Right renal pelvis (tissue), 4 donors: ENCODE data around the gene ERMARD. TPM values are rescaled to one million over a fixed set of nuclear protein-coding genes. Genes with fewer than 3 reads are reported as not detected.

Experiments used
- DNase-seq, 4 donors: peaks; one replicate each; pipeline ENCODE4 v3.0.0-alpha.2; 2013; ENCODE audit warnings: low read depth in 4 of 4, low spot score in 3 of 4, missing footprints in 1 of 4
- polyA plus RNA-seq, 4 donors: library from polyadenylated mRNA; unstranded; fragments of 120-200 nt; gene quantifications; one replicate each; pipeline ENCODE4 v1.2.1, GENCODE V29; 2013; ENCODE audit not compliant: insufficient read length in 4 of 4

ERMARD gene
- polyA plus RNA-seq, 4 donors, result 34.4 to 53.7 (median 38.4) TPM

DNA sequence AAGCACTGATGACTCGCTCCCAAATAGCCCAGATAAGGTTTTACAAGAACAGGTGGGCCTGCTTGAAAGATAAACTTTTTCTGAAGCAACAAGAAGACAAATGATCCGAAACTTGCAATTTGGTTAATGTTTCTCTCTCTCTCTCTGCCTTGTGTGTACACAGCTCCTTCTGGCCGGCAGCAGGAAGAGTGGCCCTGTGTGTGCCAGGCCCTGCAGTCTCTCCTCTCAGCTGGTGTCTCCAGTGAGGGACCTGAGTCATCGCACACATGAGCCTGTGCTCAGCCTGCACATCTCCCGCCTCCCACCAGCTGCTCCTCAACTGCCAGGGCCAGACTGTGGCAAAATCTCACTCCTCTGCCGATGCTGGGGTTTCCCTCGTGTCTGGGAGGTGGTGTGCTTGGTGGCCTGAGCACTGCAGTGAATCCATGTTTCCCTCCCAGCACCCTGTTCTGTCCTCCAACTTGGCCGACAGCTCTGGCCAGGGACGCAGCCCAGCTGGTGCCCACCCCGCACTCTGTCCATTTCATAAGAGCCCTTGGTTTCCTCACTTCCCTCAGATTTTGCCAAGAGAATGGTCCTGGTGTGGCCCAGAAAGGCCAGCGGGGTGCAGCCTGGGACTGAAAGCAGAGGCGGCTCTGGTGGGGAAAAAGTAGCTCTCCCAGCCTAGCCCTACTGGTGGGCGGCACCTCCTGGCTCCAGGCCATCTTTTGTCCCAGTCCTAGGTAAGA lies 49.4 kb downstream of the ERMARD start:
- no peak for DNase-seq

DNA sequence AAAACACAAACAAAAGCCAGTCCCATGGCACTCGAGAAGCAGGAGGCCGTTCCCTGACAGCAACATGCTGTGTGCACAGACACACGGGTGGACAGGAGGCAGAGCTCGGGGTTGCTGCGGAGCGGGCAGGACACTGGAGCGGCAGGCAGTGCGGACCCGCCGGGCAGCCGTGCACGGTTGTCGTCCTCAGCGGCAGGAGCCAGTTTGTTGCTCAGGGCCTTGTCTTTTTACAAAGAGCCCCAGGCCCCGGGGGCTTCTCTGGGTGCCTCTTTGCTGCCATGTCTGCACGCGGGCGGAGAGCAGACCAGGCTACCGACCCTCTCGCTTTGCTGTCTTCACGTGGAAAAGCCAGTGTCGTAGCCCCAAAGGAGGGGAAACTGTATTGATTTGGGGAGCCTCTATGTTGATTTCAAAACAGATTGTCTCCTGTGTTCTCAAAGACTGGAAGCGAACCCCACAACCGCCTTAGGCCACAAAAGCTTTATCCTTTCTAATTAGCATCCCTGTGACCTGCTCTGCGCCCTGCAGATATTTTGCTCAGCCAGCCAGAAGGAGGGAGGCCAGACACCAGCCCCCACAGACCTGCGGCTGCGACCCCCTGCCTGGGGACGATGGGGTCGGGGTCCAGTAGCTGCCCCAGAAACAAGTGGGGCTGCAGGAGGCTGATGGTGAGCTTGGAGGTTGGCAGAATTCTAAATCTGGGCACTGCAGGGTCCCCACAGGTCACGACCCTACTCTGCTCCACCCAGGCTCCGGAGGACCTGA lies 50.2 kb downstream of the ERMARD start:
- DNase-seq, result no peak

DNA sequence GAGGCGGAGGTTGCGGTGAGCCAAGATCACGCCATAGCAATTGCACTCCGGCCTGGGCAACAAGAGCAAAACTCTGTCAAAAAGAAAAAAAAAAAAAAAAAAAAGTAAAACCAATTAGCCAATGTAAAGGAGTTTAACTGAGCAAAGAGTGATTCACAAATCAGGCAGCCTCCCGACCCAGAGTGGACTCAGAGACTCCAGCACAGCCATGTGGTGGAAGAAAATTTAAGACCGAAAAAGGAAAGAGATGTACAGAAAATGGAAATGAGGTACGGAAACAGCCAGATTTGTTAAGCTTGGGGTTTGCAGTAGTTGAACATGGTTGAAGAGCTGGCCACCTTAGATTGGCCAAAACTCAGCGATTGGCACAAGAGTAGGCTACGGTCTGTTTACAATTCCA lies 51.4 kb downstream of the ERMARD start:
- DNase-seq, result no peak

DNA sequence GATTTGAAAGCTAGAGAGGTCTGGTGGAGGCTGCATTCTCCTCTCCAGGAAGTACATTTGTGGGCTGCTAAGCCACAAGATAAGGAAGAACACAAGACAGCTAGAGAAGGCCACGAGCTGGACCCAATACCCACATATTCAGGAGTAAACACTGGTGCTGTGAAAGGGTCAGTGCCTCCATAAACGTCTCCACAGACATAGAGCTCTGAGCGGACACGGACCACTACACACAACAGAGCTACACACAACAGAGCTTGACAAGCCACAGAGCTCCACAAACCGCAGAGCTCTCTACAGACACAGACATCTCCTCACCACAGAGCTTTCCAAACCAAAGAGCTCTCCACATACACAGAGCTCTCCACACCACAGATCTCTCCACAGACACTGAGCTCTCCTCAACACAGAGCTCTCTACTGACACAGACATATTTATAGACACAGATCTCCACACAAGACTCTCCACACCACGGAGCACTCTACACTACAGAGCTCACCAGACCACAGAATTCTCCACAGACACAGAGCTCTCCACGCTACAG lies 51.9 kb downstream of the ERMARD start:
- DNase-seq, result no peak

DNA sequence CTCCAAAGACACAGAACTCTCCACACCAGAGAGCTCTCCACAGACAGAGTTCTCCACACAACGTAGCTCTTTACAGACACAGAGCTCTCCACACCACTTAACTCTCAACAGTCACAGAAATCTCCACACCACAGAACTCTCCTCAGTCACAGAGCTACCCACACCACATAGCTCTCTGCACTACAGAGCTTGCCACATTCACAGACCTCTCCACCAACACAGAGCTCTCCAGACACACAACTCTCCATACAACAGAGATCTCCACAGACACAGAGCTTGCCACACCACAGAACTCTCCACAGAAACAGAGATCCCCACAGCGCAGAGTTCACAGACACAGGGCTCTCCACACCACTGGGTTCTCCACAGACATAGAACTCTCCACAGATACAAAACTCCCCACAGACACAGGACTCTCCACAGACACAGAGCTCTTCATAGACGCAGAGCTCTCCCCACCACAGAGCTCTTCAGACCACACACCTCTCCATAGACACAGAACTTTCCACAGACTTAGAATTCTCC lies 52.5 kb downstream of the ERMARD start:
- DNase-seq, result no peak

DNA sequence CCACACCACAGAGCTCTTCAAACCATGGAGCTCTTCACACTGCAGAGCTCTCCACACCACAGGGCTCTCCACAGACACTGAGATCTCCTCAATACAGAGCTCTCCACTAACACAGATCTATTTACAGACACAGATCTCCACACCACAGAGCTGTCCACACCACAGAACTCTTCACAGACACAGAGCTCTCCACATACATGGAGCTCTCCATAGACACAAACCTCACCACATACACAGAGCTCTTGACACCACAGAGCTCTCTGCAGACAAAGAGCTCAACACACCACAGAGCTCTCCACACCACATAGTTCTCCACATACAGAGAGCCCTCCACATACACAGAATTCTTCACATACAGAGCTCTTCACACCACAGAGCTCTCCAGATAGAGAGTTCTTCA lies 53.0 kb downstream of the ERMARD start:
- DNase-seq, result no peak

DNA sequence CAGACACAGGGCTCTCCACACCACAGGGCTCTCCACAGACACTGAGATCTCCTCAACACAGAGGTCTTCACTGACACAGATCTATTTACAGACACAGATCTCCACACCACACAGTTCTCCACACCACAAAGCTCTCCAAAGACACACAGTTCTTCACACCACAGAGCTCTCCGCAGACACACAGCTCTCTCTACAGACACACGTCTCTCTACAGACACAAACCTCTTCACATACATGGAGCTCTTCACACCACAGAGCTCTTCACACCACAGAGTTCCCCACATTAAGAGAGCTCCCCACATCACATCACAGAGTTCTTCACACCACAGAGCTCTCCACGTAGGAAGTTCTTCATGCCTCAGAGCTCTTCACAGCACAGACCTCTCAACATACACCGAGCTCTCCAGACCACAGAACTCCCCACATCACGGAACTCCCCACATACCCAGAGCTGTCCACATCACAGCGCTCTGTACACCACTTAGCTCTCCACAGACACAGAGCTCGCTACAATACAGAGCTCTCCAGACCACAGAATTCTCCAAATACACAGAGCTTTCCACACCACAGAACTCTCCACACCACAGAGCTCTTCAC lies 53.9 kb downstream of the ERMARD start:
- DNase-seq, result no peak

DNA sequence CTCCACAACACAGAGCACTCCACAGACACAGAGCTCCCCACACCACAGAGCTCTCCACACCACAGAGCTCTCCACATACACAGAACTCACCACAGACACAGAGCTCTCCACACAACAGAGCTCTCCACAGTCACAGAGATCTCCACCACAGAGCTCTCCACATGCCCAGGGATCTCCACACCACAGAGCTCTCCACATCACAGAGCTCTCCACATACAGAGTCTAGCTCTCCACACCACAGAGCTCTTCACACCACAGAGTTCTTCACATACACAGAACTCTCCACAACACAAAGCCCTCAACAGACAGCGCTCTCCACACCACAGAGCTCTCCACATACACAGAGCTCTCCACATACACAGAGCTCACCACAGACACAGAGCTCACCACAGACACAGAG lies 55.3 kb downstream of the ERMARD start:
- DNase-seq, result no peak

DNA sequence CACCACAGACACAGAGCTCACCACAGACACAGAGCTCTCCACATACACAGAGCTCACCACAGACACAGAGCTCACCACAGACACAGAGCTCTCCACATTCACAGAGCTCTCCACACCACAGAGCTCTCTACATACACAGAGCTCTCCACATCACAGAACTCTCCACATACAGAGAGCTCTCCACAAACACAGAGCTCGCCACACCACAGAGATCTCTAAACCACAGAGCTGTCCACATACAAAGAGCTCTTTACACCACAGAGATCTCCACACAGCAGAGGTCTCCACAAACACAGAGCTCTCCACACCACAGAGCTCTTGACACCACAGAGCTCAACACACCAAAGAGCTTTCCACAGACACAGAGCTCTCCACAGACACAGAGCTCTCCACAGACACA lies 55.8 kb downstream of the ERMARD start:
- no peak for DNase-seq

DNA sequence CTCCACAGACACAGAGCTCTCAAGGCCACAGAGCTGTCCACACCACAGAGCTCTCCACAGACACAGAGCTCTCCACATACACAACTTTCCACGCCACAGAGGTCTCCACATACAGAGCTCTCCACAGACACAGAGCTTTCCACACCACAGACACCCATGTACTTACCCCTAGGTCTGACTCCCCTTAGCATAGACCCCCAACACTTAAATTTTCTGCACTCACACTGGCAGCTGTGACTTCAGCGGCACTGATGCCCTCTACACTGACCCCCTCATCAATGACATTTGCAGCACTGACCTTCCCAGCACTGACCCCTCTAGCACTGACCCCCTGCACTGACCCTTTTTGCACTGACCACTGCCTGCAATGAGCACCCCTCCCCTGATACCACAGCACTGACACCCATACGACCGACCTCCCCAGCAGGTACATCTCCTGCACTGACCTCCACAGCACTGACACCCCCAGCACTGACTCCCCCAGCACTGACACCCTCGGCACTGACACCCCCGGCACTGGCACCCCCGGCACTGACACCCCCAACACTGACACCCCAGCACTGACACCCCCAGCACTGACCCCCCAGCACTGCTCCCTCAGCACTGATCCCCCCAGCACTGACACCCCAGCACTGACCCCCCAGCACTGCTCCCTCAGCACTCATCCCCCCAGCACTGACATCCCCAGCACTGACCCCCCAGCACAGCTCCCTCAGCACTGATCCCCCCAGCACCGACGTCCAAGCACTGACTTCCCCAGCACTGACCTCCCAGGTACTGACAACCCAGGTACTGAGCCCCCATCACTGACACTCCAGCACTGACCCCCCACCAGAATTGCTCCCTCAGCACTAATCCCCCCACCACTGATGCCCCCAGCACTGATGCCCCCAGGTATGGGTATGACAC lies 56.5 kb downstream of the ERMARD start:
- DNase-seq, result no peak

DNA sequence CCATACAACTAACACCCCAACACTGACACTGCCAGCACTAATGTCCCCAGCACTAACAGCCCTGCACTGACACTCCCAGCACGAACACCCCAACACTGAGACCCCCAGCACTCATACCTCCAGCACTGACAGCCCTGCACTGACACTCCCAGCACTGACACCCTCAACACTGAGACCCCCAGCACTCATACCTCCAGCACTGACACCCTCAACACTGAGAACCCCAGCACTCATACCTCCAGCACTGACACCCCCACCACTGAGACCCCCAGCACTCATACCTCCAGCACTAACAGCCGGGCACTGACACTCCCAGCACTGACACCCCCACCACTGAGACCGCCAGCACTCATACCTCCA lies 57.2 kb downstream of the ERMARD start:
- DNase-seq, result no peak

DNA sequence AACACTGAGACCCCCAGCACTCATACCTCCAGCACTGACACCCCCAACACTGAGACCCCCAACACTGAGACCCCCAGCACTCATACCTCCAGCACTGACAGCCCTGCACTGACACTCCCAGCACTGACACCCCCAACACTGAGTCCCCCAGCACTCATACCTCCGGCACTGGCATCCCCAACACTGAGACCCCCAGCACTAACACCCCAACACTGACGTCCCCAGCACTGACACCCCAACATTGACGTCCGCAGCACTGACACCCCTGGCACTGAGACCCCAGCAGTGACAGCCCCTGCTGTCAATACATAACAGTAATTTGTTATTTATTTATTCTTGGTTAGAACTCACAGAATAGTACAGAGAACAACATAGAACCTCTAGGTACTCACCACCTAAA lies 58.0 kb downstream of the ERMARD start:
- no peak for DNase-seq

DNA sequence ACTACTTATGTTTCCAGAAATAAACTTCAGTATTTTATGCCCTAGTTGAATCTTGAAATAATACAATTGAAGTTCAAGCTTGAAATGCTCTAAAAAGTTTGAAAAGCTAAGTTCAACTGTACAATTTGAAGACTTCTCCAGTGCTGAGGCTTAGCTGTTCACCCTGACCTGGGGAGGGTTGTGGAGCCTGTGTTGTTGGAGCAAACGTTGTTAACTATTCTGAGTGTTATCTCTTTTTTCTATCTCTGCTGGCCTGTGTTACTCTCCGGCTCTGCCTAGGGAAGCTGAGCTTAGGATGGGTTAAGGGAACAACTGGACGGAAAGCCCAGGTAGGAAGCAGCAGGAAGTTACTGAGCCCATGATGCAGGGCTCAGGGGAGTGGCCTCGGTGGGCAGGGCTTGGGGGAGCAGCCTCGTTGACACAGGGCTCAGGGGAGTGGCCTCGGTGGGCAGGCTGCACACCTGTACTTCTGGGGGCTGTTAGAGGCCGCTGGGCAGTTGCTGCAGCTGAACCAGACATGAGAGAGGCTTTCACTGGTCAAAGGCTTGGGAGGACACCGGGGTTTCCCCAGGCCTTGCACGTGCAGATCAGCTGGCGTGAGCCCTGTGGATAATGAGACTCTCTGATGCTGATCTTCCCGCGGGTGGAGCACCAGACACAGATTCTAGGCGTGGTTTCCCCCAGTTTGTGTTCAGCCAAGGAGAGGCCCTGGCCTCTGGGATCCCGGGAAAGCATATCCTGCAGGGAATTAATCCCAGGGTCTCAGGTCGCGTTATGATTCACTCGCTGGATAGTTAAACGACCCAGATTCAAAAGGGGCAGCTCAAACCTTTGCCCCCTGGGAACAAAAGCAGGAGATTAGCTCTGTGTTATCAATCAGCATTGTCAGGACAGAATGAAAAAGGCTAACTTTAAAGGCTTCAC lies 58.9 kb downstream of the ERMARD start:
- DNase-seq, result no peak

DNA sequence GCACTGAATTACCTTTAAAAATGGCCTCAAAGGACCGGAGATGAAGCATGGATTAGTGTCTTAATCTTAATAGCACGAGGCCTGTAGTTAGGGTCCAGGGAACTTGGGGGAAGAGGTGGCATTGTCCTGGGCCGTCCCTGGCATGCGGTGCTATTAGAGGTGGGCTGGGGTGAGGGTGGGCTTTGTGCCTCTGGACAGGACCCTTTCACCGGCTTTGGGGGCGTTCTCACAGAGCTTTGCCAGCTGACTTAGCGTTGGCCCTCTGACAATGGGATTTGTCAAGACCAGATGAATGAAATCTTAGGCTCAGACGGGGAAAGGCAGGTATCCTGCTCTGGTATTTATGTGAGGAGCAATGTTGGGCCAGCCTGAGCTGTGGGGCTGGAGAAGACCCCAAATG lies 59.6 kb downstream of the ERMARD start:
- DNase-seq, result no peak

DNA sequence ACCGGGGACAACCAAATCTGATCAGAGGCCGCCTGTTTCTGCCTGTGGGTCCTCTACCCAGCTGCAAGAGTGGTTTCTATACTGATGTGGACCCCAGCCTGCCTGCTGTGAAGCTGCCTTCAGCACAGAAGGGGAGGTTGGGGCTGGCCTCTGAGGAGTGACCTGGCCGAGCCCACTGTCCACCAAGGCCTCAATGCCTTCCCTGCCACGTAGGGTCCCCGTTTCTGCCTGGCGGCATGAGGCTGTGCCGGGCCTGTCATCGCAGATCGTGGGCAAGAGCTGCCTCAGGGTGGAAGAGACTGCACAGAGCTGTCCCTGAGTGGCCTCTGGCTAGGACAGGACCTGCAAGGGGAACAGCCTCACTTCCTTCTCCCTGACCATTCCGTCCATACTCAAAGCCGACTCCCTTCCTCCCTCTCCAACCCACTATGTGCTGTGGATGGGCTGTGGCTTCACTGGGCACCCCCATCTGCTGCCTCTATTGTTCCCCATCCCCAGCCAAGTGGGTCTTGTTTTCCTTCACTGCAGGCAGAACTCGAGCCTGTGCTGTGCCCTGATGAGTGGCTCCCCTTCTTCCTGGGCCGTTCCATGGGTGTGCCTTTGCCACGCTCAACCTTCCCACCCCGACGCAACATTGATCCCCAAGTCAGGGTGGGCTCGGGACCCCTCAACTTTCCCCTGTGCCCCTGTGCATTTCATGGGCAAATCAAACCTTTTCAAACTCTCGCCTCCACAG lies 60.3 kb downstream of the ERMARD start:
- DNase-seq, result no peak

DNA sequence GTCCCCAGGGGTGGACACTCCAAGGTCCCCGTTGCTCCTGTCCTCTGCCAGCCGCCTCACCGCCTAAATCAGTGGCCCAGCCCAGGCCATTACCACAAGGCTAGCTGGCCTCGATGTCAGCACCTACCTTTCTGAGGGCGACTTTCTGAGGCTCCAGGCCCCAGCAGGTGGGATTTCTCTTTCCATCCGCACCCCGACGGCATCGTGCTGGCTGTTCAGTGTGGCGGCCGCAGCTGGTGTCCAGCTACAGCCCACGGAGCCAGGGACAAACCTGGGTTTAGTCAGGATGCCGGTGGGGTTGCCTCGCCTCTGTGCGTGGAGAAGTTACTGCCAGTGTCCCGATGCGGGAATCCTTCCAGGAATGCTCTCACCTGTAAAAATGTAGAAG lies 60.8 kb downstream of the ERMARD start:
- DNase-seq, result no peak

DNA sequence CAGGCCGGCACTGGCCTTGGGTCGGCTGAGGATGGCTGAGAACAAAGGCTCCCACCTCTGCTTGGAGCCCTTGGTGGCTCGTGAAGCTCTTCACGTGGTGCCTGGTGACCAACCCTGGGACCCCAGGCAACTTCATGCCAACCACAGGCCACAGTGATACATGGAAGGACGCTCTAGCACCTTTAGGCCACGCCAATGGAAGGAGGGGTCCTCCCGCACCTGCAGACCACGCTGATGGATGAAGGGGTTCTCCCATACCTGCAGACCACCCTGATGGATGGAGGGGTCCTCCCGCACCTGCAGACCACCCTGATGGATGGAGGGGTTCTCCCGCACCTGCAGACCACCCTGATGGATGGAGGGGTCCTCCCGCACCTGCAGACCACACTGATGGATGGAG lies 62.5 kb downstream of the ERMARD start:
- no peak for DNase-seq

DNA sequence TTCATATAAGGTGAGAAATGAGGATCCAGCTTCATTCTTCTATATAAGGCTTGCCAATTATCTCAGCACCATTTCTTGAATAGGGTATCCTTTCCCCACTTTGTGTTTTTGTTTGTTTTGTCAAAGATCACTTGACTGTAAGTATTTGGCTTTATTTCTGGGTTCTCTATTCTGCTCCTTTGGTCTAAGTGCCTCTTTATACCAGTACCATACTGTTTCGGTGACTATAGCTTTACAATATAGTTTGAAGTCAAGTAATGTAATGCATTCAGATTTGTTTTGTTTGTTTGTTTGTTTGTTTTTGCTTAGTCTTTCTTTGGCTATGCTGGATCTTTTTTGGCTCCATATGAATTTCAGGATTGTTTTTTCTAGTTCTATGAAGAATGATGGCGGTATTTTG lies 64.6 kb downstream of the ERMARD start:
- DNase-seq, result no peak

DNA sequence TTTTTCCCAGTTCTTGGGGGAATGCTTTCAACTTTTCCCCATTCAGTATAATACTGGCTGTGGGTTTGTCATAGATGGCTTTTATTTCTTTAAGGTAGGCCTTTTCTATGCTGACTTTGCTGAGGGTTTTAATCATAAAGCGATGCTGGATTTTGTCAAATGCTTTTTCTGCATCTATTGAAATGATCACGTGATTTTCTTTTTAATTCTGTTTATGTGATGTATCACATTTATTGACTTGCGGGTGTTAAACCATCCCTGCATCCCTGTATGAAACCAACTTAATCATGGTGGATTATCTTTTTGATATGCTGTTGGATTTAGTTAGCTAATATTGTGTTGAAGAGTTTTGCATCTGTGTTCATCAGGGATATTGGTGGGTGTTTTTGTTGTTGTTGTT lies 65.6 kb downstream of the ERMARD start:
- no peak for DNase-seq
